Fibroblast of skin of back (primary cell): ENCODE data around the gene TOP3B.
"Not testable (repeated sequence)": the region's sequence is repeated elsewhere in the genome, so short reads cannot be mapped to it uniquely, and the experiment has no call there.

Experiments
- DNase-seq: peaks from one replicate; pipeline ENCODE4 v3.0.0-alpha.2; 2013

TOP3B gene

DNA sequence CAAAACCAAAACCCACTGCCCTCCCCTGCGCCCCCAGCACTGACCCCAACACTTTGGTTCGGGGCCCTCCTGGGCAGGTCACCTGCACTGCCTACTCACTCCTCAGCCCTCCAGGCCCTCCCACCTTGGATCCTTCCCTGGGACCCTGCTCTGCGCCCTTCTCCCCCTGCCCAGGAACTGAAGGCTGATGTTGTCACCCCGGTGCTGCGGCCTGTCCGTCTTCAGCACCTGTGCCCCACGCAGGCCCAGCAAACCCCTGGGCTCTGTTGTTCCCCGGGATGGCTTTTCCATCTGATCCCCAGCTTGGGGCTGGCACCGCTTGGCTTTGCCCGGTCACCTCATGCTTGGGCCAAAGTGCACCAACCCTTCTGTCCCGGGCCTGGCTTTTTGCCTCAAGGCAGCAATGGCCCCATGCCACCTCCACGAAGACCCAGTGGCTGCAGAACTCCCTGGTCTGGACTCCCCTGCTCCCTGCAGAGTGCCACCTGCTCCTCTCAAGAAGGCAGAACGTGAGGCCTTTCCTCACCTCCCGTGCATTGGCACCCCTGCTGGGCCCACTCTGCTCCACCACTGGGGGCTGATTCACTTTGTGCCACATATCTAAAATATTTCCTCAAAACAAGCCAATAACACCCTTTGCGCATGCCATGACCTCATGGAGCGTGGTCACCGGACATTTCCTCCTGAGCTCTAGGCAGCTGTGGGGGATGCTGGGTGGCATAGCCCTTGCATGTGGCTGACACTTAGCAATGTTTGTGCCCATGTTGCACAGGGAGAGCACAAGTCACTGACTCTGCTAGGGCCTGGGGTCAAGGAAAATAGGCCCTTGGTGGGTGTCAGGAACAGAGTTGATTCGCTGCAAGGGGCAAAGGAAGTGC is 38.8 kb downstream of the TOP3B start:
- peak; percentile 32 for DNase-seq

- DNase-seq = peak; percentile 93
Observed at GRCh38 chr22:21942407-21943343, 39.9 kb downstream of the TOP3B start.

- no peak for DNase-seq
Observed at GRCh38 chr22:21941921-21942320, 40.7 kb downstream of the TOP3B start.

- DNase-seq = no peak
Observed at GRCh38 chr22:21940521-21940920, 42.1 kb downstream of the TOP3B start.

DNA sequence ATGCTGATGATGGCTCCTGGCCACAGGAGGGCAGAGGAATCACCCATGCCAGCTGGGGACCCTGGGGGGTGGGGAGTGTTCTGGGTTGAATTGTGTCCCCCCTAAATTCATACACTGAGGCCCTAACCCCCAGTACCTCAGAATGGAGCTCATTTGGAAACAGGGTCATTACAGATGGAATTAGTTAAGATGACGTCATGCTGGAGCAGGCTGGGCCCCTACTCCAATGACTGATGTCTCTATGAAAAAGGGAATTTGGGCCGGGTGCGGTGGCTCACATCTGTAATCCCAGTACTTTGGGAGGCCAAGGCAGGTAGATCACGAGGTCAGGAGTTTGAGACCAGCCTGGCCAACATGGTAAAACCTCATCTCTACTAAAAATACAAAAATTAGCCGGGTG is 42.7 kb downstream of the TOP3B start:
- not testable (repeated sequence) for DNase-seq

DNA sequence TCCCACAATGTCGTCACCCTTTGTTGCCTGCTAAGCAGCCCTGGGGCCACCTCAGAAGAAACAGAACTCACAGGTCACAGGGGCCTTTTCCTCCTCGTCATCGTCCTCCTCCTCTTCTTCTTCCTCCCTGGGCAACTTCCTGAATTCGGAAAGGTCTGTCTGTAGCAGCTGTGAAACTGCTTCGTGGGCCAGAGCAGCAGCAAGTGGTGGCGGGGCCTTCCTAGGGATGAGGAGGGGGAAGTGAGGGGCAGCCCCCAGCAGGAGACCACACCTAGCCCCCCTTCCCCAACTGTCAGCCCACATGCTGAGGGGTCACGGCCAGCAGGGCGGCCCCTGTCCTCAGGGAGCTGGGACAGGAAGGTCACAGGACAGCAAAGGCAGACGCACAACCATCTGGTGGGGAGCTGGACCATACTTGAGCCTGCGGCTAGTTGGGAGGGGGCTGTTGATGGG is 43.1 kb downstream of the TOP3B start:
- DNase-seq = no peak

- no peak for DNase-seq
Observed at GRCh38 chr22:21938906-21939305, 43.7 kb downstream of the TOP3B start.

DNA sequence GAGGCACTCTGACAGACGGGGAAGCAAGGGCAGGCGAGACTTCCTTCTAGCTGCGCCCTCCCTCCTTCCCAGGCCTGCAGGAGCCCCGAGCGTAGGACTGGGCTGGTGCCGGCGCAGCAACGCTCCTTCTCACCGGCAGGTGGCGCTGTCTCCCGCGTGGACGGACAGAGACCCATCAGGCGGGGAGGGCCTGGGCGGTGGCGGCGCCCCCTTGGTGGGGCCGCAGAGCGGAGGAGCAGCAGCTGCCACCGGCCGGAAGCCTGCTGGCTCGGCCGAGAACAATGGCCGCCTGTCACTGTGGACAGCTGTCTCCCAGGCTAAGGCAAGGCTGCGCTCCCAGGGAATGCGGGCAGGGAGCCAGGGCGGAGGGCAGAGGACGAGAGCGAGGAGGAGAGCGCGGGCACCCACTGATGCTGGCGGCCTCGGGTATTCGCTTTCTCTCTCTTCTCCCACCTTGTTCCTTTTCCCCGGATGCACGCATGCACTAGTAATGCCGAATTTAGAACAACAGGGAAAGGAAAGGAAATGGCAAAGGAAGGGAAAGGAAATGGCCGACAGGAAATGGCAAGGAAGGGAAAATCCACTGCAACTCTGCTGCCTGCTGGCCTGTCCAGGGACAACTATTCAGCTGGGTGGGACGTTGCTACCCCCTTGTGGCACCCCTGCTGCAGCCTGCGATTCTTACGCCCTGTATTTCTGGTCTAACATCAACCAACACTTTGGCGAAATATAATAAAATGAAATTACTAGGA is 44.3 kb downstream of the TOP3B start:
- peak; percentile 89 for DNase-seq

GRCh38 chr22:21937821-21938070 is 44.8 kb downstream of the TOP3B start:
- no peak for DNase-seq

- no peak for DNase-seq
Observed at GRCh38 chr22:21937041-21937820, 45.4 kb downstream of the TOP3B start.

GRCh38 chr22:21936151-21936775 is 46.3 kb downstream of the TOP3B start:
- DNase-seq = no peak

DNA sequence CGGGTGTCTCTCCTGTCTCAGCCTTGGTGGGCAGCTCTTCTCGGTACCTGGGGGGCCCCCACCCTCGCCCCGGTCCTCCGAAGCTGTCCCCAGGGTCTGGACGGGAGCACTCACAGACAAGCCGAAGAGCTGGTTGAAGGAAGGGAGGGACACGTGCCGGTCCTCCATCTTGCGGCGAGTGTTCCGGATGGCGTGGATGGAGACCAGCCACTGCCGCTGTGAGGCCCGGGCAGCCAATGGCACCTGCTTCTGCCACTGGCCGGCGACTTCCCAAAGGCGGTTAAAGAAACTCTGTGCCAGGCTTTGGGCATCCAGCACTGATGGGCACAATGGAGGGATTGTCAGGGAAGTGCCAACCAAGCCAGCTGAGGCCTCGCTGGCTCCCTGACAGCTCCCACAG is 48.7 kb downstream of the TOP3B start:
- no peak for DNase-seq

DNA sequence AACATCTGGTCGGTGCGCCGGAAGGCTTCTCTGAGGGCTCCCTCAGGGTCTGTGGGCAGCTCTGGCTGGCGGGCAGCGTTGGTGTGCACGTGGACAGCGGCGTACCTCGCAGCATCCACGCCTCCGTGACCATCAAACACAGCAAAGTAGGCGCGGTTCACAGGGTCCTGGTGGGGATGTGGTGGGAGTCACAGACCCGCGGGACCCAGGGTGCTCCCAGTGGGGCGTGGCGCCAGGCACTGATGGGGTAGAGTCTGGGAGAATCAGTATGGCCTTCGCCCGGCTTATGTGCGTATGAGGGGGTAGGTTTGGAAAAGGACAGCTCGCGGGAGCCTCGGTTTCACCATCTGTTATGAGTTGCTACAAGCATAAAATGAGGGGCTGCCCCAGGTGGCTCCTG is 49.2 kb downstream of the TOP3B start:
- DNase-seq = no peak

DNA sequence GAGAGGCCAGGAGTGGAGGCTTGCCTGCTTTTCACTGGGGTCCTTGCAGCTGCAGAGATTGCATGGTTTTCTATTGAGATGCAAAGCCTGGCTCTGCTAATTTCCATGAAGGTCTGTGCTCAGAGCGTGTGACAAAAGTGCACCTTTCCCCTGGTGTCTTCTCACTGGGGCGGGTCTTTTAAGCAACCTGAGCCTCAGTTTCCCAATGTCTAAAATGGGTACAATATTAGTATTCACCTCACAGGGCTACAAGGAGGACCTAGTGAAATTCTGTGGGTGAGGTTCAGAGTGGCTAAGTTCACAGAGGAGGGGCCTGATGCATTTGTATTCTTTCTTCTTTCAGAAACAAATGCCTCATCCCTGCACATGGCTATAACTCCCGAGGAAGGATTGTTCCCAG is 50.2 kb downstream of the TOP3B start:
- DNase-seq = no peak

GRCh38 chr22:21931056-21931455 is 51.5 kb downstream of the TOP3B start:
- no peak for DNase-seq

- no peak for DNase-seq
Observed at GRCh38 chr22:21929253-21929652, 53.3 kb downstream of the TOP3B start.

DNA sequence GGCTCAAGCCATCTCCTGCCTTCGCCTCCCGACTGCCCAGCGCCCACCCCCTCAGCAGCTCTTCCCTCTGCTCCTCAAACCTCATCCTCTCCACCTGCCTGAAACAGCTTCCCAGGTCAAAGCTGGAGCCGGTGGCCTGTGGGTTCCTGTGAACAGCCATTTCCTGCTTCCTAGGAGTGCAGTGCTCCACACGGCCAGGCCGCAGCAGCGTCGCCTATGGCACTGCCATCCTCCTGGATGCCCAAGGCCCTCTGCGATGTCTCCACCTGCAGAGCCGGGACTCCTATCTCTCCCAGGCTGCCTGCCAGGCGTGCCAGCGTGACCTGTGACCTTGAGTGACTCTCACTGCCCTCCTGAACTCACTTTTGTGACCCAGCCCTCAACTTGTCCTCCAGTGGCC is 54.5 kb downstream of the TOP3B start:
- DNase-seq = no peak

- DNase-seq = no peak
Observed at GRCh38 chr22:21927174-21927823, 55.3 kb downstream of the TOP3B start.

DNA sequence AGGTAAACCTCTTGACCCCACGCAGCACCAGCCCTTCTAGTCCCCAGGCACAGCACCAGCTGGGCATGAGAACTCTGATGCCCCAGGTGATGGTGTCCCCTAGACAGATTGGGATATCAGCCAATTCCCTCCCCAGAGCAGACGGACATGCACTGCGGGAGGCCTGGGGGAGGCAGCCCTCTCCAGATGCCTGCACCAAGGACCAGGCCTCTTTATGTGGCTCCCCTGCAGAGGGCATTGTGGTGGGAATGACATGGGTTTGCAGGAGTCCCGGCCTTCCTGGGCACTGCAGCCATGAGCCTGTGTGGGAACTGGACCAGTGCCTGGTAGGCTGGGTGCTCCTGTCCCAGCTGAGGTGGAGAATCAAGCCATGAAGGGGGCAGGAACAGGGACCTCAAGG is 55.9 kb downstream of the TOP3B start:
- DNase-seq = no peak

- no peak for DNase-seq
Observed at GRCh38 chr22:21923163-21923561, 59.4 kb downstream of the TOP3B start.
